Peyer's patch (tissue), 4 donors: ENCODE data around the gene ZC3H15.

Source experiments
- POLR2A ChIP-seq, 2 donors: fragments of 450-650 bp; IDR thresholded peaks; one replicate each; pipeline ENCODE4 v1.5.1; 2017; ENCODE audit warnings: antibody characterized with exemption in 2 of 2, mild to moderate bottlenecking in 2 of 2, moderate library complexity in 2 of 2
- TF ChIP-seq, protein P1 (sequence below), 6 experiments: fragments of 450-650 bp in 4 of 6; fragments of 200-600 bp in 2 of 6; sonication (generic) in 1 of 6; IDR thresholded peaks; one replicate each; pipeline ENCODE4 v1.5.1; 2017 to 2019; ENCODE audit warnings: antibody characterized with exemption in 6 of 6, mild to moderate bottlenecking in 3 of 6, moderate library complexity in 1 of 6

DNA sequence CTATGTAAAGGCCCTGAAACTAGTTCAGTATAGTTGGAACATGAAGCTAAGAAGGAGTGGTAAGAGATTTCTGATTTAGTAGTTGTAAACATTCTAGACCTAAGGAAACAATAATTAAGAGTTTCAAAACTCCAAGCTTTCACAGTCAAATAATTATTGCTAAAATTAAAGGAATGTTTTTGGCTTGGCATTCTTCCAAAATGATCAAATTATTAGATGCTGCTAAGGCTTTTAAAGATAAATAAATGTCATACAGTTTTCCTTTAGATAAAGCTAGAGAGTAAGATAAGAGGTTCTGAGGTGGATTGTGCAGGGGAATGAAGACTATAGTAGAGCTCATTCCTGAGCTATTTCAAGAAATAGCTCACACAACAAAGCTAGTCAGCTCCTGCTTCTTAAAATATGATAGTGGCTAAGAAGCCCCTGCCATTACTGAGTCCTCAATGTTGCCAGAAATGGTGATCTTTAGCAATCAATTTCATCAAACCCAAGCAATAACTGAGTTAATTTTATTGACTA, 45.3 kb downstream of the ZC3H15 start:
- TF ChIP-seq, protein P1, sequence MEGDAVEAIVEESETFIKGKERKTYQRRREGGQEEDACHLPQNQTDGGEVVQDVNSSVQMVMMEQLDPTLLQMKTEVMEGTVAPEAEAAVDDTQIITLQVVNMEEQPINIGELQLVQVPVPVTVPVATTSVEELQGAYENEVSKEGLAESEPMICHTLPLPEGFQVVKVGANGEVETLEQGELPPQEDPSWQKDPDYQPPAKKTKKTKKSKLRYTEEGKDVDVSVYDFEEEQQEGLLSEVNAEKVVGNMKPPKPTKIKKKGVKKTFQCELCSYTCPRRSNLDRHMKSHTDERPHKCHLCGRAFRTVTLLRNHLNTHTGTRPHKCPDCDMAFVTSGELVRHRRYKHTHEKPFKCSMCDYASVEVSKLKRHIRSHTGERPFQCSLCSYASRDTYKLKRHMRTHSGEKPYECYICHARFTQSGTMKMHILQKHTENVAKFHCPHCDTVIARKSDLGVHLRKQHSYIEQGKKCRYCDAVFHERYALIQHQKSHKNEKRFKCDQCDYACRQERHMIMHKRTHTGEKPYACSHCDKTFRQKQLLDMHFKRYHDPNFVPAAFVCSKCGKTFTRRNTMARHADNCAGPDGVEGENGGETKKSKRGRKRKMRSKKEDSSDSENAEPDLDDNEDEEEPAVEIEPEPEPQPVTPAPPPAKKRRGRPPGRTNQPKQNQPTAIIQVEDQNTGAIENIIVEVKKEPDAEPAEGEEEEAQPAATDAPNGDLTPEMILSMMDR (IDR thresholded peaks at IDR 0.05): no peak
- TF ChIP-seq POLR2A (IDR thresholded peaks at IDR 0.05): no peak
